COLO668 (cell line): ENCODE results near the gene RBM7.

Experiments
- DNase-seq: peaks from one replicate; lab custom pipeline; 2025; ENCODE audit not compliant: unreplicated experiment; lab: John Stamatoyannopoulos, UW

Gene RBM7

GRCh38 chr11:114400216-114400914 is at the start of gene RBM7, which contains the start of gene C11orf71:
Gene RBM7, plus strand, starts transcription at chr11:114400666. Its CDS starts 6 bp downstream, at chr11:114400672.
Gene C11orf71, minus strand, starts transcription at chr11:114400511. Its CDS starts 180 bp downstream, at chr11:114400331.
- DNase-seq, result peak; percentile 97

GRCh38 chr11:114353443-114353842 is 47.0 kb upstream of the RBM7 start:
- no peak for DNase-seq

GRCh38 chr11:114354076-114354475 is 46.4 kb upstream of the RBM7 start:
- DNase-seq, result no peak

GRCh38 chr11:114358716-114359115 is 41.8 kb upstream of the RBM7 start:
- no peak for DNase-seq

GRCh38 chr11:114359342-114359741 is 41.1 kb upstream of the RBM7 start:
- DNase-seq, result no peak

- no peak for DNase-seq
Measured at GRCh38 chr11:114362326-114362725, 38.1 kb upstream of the RBM7 start.

GRCh38 chr11:114362958-114363357 is 37.5 kb upstream of the RBM7 start:
- no peak for DNase-seq

- DNase-seq, result no peak
Measured at GRCh38 chr11:114366331-114367243, 33.9 kb upstream of the RBM7 start.

GRCh38 chr11:114367244-114367957 is 33.1 kb upstream of the RBM7 start:
- no peak for DNase-seq

- no peak for DNase-seq
Measured at GRCh38 chr11:114368918-114369680, 31.4 kb upstream of the RBM7 start.

- no peak for DNase-seq
Measured at GRCh38 chr11:114375052-114375451, 25.4 kb upstream of the RBM7 start.

GRCh38 chr11:114377612-114378267 is 22.7 kb upstream of the RBM7 start:
- DNase-seq, result no peak

- DNase-seq, result no peak
Measured at GRCh38 chr11:114379394-114380069, 20.9 kb upstream of the RBM7 start.

GRCh38 chr11:114382509-114382908 is 18.0 kb upstream of the RBM7 start:
- no peak for DNase-seq

- no peak for DNase-seq
Measured at GRCh38 chr11:114384487-114384886, 16.0 kb upstream of the RBM7 start.

- no peak for DNase-seq
Measured at GRCh38 chr11:114386131-114386530, 14.3 kb upstream of the RBM7 start.

GRCh38 chr11:114386545-114386944 is 13.9 kb upstream of the RBM7 start:
- no peak for DNase-seq

- no peak for DNase-seq
Measured at GRCh38 chr11:114392735-114393667, 7.5 kb upstream of the RBM7 start.
